Liver (tissue), 10 donors: ENCODE results near the gene ZNF146. TPM values are rescaled to one million over a fixed set of nuclear protein-coding genes. Genes with fewer than 3 reads are reported as not detected.
"Not testable (repeated sequence)": the region's sequence is repeated elsewhere in the genome, so short reads cannot be mapped to it uniquely, and the experiment has no call there.

Experiments used
- DNase-seq: peaks from one replicate; pipeline ENCODE4 v3.0.0-alpha.2; 2017; ENCODE audit warnings: low spot score
- H3K27ac ChIP-seq, 2 donors: one replicate each; pipeline ENCODE4 v1.7.0; 2013; ENCODE audit warnings: inconsistent platforms in 2 of 2, low read length in 2 of 2, control low read depth in 1 of 2, low read depth in 1 of 2, mild to moderate bottlenecking in 1 of 2
- H3K27me3 ChIP-seq, 4 donors: one replicate each; pipeline versions ENCODE4 v1.6.1 to v1.7.0; 2013; ENCODE audit warnings: low read length in 3 of 4, inconsistent platforms in 1 of 4, mild to moderate bottlenecking in 1 of 4, moderate library complexity in 1 of 4; ENCODE audit not compliant: control insufficient read depth in 4 of 4, insufficient read depth in 4 of 4
- H3K36me3 ChIP-seq, 4 donors: one replicate each; pipeline versions ENCODE4 v1.6.1 to v1.7.0; 2013; ENCODE audit warnings: low read length in 3 of 4, mild to moderate bottlenecking in 3 of 4, low read depth in 1 of 4, moderate library complexity in 1 of 4; ENCODE audit not compliant: control insufficient read depth in 4 of 4, insufficient read depth in 3 of 4
- H3K4me1 ChIP-seq, 4 donors: one replicate each; pipeline versions ENCODE4 v1.6.1 to v1.7.0; 2013; ENCODE audit warnings: low read length in 3 of 4, mild to moderate bottlenecking in 3 of 4, moderate library complexity in 1 of 4; ENCODE audit not compliant: control insufficient read depth in 4 of 4, insufficient read depth in 4 of 4
- H3K4me3 ChIP-seq, 3 donors: one replicate each; pipeline versions ENCODE4 v1.6.1 to v1.7.0; 2013; ENCODE audit warnings: low read length in 3 of 3, control low read depth in 1 of 3, low read depth in 1 of 3, mild to moderate bottlenecking in 1 of 3
- H3K9ac ChIP-seq, 2 donors: one replicate each; pipeline ENCODE4 v1.7.0; 2013; ENCODE audit warnings: low read length in 2 of 2, mild to moderate bottlenecking in 2 of 2, moderate library complexity in 2 of 2, control low read depth in 1 of 2, low read depth in 1 of 2
- H3K9me3 ChIP-seq, 4 donors: one replicate each; pipeline versions ENCODE4 v1.6.1 to v1.7.0; 2013; ENCODE audit warnings: low read length in 3 of 4; ENCODE audit not compliant: control insufficient read depth in 4 of 4
- FOXA1 ChIP-seq: IDR thresholded peaks from 2 replicates; pipeline ENCODE4 v1.6.1; 2016; ENCODE audit warnings: antibody characterized with exemption
- HNF4G ChIP-seq: IDR thresholded peaks from 2 replicates; pipeline ENCODE4 v1.6.1; 2016; ENCODE audit warnings: antibody characterized with exemption
- JUND ChIP-seq, 2 donors: IDR thresholded peaks; 2 replicates each; pipeline ENCODE4 v1.6.1; 2016; ENCODE audit warnings: antibody characterized with exemption in 2 of 2
- NR2F2 ChIP-seq: IDR thresholded peaks from 2 replicates; pipeline ENCODE4 v1.6.1; 2016; ENCODE audit warnings: antibody characterized with exemption
- RAD21 ChIP-seq, 2 donors: IDR thresholded peaks; 2 replicates each; pipeline ENCODE4 v1.6.1; 2016; ENCODE audit warnings: antibody characterized with exemption in 2 of 2, mild to moderate bottlenecking in 2 of 2
- RXRA ChIP-seq, 2 donors: IDR thresholded peaks; 2 replicates each; pipeline ENCODE4 v1.6.1; 2017 to 2018; ENCODE audit warnings: antibody characterized with exemption in 2 of 2, mild to moderate bottlenecking in 1 of 2
- SP1 ChIP-seq: IDR thresholded peaks from 2 replicates; pipeline ENCODE4 v1.6.1; 2018; ENCODE audit warnings: antibody characterized with exemption, mild to moderate bottlenecking
- TAF1 ChIP-seq: conservative IDR thresholded peaks from 2 replicates; pipeline ENCODE4 v1.6.1; 2016; ENCODE audit warnings: antibody characterized with exemption, mild to moderate bottlenecking
- WGBS: extraction: QIAGEN DNeasy Blood & Tissue Kit; methylation state at CpG from one replicate; pipeline ENCODE4 v1.1.7; 2013; 5-methylcytosine and 5-hydroxymethylcytosine counted together
- polyA plus RNA-seq, 2 donors: library from polyadenylated mRNA; stranded (reverse) in 1 of 2; unstranded in 1 of 2; fragments of 200-250 nt in 1 of 2; fragments of >200 nt in 1 of 2; fragmentation: Nextera tagmentation in 1 of 2; extraction: Ambion mirVana in 1 of 2; gene quantifications; one replicate each; pipeline versions ENCODE4 v1.2.1 to v1.2.3, GENCODE V29; 2013 to 2015
- small RNA-seq: library from RNA; depleted of rRNA; stranded (forward); fragments of <200 nt; gene quantifications from one replicate; pipeline ENCODE3, GENCODE V24; 2014
- total RNA-seq, 2 donors: library from RNA; depleted of rRNA; stranded (reverse); fragments of >200 nt; gene quantifications; one replicate each; pipeline ENCODE4 v1.2.3, GENCODE V29; 2014
- TF ChIP-seq, protein P1 (sequence below): IDR thresholded peaks from 2 replicates; pipeline ENCODE4 v1.6.1; 2016; ENCODE audit warnings: antibody characterized with exemption, mild to moderate bottlenecking
- donor health status: healthy.
- donor health status: healthy.
- donor health status: healthy.
- donor health status: healthy.
- donor health status: healthy.

ZNF146 gene
- total and polyA plus RNA-seq, 4 donors = 16.6 to 48.6 (median 24.1) TPM

DNA sequence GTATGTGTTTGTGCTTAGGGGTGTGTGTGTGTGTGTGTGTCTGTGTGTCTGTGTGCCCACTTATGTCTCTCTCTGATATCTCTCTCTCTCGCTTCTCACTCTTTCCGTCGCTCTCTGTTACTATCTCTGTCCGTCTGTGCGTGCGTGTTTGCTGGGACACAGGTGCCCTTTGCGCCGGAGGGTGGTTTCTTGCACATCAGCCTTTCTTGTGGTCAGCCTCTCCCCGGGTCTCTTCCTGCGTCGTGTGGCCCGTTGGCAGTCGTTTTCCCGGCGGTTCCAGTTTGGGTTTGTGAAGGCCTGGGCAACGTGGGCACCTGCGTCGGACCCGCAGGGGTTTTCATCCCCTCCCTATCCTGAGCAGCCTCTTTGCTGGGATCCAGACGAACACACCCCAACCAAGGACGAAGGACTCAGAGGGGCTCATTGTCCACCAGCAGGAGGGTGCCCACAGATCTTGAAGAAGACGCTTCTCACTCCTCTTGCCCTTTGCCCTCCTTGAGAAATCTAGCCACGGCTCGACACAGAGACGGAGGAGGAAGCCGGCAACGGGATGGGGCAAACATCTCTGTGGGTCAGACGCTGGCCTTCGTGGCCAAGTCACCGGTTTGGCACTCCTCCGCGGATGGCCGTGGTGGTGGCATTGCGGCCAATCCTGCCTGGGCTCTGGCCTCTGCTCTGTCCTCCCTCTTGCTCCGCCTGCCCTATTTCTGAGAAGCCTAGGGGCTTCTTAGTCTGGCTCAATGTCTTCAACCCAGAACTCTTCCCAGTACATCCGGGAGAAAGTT is 52.3 kb downstream of the ZNF146 start (continued):
- TF ChIP-seq, protein P1, sequence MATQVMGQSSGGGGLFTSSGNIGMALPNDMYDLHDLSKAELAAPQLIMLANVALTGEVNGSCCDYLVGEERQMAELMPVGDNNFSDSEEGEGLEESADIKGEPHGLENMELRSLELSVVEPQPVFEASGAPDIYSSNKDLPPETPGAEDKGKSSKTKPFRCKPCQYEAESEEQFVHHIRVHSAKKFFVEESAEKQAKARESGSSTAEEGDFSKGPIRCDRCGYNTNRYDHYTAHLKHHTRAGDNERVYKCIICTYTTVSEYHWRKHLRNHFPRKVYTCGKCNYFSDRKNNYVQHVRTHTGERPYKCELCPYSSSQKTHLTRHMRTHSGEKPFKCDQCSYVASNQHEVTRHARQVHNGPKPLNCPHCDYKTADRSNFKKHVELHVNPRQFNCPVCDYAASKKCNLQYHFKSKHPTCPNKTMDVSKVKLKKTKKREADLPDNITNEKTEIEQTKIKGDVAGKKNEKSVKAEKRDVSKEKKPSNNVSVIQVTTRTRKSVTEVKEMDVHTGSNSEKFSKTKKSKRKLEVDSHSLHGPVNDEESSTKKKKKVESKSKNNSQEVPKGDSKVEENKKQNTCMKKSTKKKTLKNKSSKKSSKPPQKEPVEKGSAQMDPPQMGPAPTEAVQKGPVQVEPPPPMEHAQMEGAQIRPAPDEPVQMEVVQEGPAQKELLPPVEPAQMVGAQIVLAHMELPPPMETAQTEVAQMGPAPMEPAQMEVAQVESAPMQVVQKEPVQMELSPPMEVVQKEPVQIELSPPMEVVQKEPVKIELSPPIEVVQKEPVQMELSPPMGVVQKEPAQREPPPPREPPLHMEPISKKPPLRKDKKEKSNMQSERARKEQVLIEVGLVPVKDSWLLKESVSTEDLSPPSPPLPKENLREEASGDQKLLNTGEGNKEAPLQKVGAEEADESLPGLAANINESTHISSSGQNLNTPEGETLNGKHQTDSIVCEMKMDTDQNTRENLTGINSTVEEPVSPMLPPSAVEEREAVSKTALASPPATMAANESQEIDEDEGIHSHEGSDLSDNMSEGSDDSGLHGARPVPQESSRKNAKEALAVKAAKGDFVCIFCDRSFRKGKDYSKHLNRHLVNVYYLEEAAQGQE = no peak
- TF ChIP-seq HNF4G (no peak), TAF1 (no peak), RAD21 (IDR thresholded peaks at IDR 0.05) (no peak), RXRA (IDR thresholded peaks at IDR 0.05) (no peak), JUND (IDR thresholded peaks at IDR 0.05) (no peak), NR2F2 (no peak), FOXA1 (no peak), SP1 (no peak)

DNA sequence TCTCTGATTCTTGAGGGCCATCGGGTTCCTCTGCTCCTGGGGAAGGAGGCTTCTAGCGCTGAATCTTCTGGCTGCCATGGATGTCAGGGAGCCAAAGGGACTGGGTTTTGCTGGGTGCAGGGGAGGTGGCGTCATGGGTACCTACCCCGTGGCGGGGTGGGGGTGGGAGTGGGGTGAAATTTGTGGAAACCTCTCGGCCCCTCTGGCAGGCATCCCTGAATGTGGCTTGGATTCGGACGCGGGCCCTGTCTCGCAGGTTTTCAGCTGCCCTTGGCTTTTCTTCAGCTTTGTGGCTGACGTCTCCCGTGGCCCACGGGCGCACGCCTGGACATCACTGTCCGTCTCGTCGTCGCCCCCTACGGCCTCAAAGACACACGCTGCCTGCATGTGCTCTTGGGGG is 53.2 kb downstream of the ZNF146 start:
- DNase-seq, H3K27me3 ChIP-seq, H3K4me3 ChIP-seq, H3K4me1 ChIP-seq, H3K36me3 ChIP-seq, H3K9ac ChIP-seq, H3K27ac ChIP-seq: not testable (repeated sequence)
- peaks cover 0 to 17% (median 7%) of the 10 kb centered on the region in 4 donors for H3K9me3 ChIP-seq
- 91% methylated on average over 21 of the region's 21 CpGs for WGBS

DNA sequence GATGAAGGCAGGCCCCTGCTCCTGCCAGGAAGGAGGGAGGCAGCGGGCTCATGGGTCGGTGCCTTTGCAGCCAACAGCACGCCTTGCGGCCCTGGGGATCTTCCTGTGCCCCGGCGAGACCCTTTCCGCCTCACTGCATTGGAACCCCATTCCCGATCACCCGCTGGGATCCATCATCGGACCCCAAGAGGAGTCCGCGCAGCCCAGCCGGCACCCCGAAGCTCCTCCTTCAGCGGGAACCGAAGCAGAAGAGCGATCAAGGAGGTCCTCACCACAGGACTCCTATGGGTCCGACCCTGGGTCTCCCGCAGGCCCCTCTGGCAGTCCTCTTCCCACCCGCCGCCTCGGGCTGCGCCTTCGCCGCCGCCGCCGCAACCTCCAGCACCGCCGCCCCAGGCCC is 53.7 kb downstream of the ZNF146 start:
- 94% methylated on average over 10 of the region's 30 CpGs for WGBS
- DNase-seq, H3K36me3 ChIP-seq, H3K4me1 ChIP-seq, H3K27ac ChIP-seq, H3K27me3 ChIP-seq, H3K9ac ChIP-seq, H3K4me3 ChIP-seq: not testable (repeated sequence)
- H3K9me3 ChIP-seq = peaks cover 0 to 17% (median 7%) of the 10 kb centered on the region in 4 donors

DNA sequence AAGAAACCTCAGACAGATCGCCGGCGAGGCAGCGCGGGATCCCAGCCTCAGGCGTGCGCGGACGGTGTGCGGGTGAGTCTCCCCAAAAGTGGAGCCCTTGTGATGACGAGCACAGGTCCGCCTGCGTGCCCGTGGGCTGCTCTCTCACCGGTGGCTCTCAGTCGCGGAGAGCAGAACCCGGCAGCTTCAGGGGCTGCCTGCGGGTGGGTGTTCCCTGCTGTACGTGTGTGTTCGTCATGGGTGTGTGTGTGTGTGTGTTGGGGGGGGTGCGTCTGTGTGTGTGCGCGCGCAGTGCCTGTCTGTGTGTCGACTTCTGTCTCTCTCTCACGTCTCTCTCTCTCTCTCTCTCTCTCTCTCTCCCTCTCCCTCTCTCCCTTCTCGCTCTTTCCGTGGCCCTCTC is 54.4 kb downstream of the ZNF146 start:
- H3K4me3 ChIP-seq, H3K4me1 ChIP-seq, DNase-seq, H3K9ac ChIP-seq, H3K27me3 ChIP-seq, H3K27ac ChIP-seq, H3K36me3 ChIP-seq: not testable (repeated sequence)
- peaks cover 0 to 17% (median 7%) of the 10 kb centered on the region in 4 donors for H3K9me3 ChIP-seq
- 97% methylated on average over 12 of the region's 29 CpGs for WGBS

Small RNA genes lying within 50 kb of the gene (small RNA-seq; reads per million reads assigned to genes)
- not detected for gene RF00019

Other genes starting within 250 kb of the ZNF146 start
- gene SDHAF1, start 219.9 kb upstream of the ZNF146 start, total RNA-seq = 10 to 100 TPM in 1 of 2 donors, 1 to 10 TPM in 1; 8.4 to 28.4 TPM
- gene SDHAF1, start 219.9 kb upstream of the ZNF146 start, polyA plus RNA-seq = 10 to 100 TPM; 16.0 to 21.7 TPM
- 1 to 10 TPM; 1.8 to 4.4 TPM for gene SYNE4, start 206.3 kb upstream of the ZNF146 start, total RNA-seq
- gene SYNE4, start 206.3 kb upstream of the ZNF146 start, polyA plus RNA-seq = 1 to 10 TPM; 4.3 to 5.7 TPM
- 1 to 10 TPM; 6.3 to 8.3 TPM for gene ALKBH6, start 200.9 kb upstream of the ZNF146 start, total RNA-seq
- 10 to 100 TPM in 1 of 2 donors, 1 to 10 TPM in 1; 9.3 to 11.8 TPM for gene ALKBH6, start 200.9 kb upstream of the ZNF146 start, polyA plus RNA-seq
- 1 to 10 TPM in 1 of 2 donors, under 1 TPM in 1; 0.59 to 1.5 TPM for gene CLIP3, start 182.2 kb upstream of the ZNF146 start, total RNA-seq
- under 1 TPM; 0.78 to 0.82 TPM for gene CLIP3, start 182.2 kb upstream of the ZNF146 start, polyA plus RNA-seq
- gene THAP8, start 160.8 kb upstream of the ZNF146 start, total RNA-seq = 1 to 10 TPM; 1.8 to 2.3 TPM
- 1 to 10 TPM; 4.2 to 4.4 TPM for gene THAP8, start 160.8 kb upstream of the ZNF146 start, polyA plus RNA-seq
- gene WDR62, start 160.2 kb upstream of the ZNF146 start, total RNA-seq = 1 to 10 TPM in 1 of 2 donors, under 1 TPM in 1; 0.59 to 6.6 TPM
- gene WDR62, start 160.2 kb upstream of the ZNF146 start, polyA plus RNA-seq = under 1 TPM; 0.26 to 0.83 TPM
- not detected for gene OVOL3, start 104.0 kb upstream of the ZNF146 start, total RNA-seq
- gene OVOL3, start 104.0 kb upstream of the ZNF146 start, polyA plus RNA-seq = not detected
- gene POLR2I, start 100.2 kb upstream of the ZNF146 start, total RNA-seq = 10 to 100 TPM; 11.4 to 82.1 TPM
- gene POLR2I, start 100.2 kb upstream of the ZNF146 start, polyA plus RNA-seq = 100 to 1,000 TPM in 1 of 2 donors, 10 to 100 TPM in 1; 40.2 to 110 TPM
- 10 to 100 TPM; 29.8 to 43.2 TPM for gene TBCB, start 99.6 kb upstream of the ZNF146 start, total RNA-seq
- 10 to 100 TPM; 36.4 to 61.3 TPM for gene TBCB, start 99.6 kb upstream of the ZNF146 start, polyA plus RNA-seq
- gene CAPNS1, start 75.0 kb upstream of the ZNF146 start, total RNA-seq = 100 to 1,000 TPM in 1 of 2 donors, 10 to 100 TPM in 1; 79.5 to 119 TPM
- 100 to 1,000 TPM in 1 of 2 donors, 10 to 100 TPM in 1; 87.2 to 280 TPM for gene CAPNS1, start 75.0 kb upstream of the ZNF146 start, polyA plus RNA-seq
- under 1 TPM; 0.17 to 0.33 TPM for gene COX7A1, start 62.7 kb upstream of the ZNF146 start, total RNA-seq
- 10 to 100 TPM in 1 of 2 donors, 1 to 10 TPM in 1; 2.3 to 11.4 TPM for gene COX7A1, start 62.7 kb upstream of the ZNF146 start, polyA plus RNA-seq
- 1 to 10 TPM; 2.3 to 4.9 TPM for gene ZNF565, start 441 bp upstream of the ZNF146 start, total RNA-seq
- 1 to 10 TPM in 1 of 2 donors, under 1 TPM in 1; 0.95 to 2.2 TPM for gene ZNF565, start 441 bp upstream of the ZNF146 start, polyA plus RNA-seq
- gene ZFP14, start 164.1 kb downstream of the ZNF146 start, total RNA-seq = 1 to 10 TPM; 3.4 to 5.1 TPM
- gene ZFP14, start 164.1 kb downstream of the ZNF146 start, polyA plus RNA-seq = 1 to 10 TPM in 1 of 2 donors, under 1 TPM in 1; 0.43 to 3.4 TPM
- gene ZFP82, start 203.5 kb downstream of the ZNF146 start, total RNA-seq = 1 to 10 TPM; 1.3 to 3.1 TPM
- gene ZFP82, start 203.5 kb downstream of the ZNF146 start, polyA plus RNA-seq = under 1 TPM; 0.40 to 0.79 TPM